GM18498 (cell line): ENCODE measurements around the gene MAP3K5.

ENCODE experiments used
- ATAC-seq: cut with Tn5 transposase; IDR thresholded peaks from one replicate; pipeline ENCODE4 v1.9.1; 2021; ENCODE audit warnings: mild to moderate bottlenecking, moderate library complexity; ENCODE audit not compliant: unreplicated experiment

MAP3K5 gene

DNA sequence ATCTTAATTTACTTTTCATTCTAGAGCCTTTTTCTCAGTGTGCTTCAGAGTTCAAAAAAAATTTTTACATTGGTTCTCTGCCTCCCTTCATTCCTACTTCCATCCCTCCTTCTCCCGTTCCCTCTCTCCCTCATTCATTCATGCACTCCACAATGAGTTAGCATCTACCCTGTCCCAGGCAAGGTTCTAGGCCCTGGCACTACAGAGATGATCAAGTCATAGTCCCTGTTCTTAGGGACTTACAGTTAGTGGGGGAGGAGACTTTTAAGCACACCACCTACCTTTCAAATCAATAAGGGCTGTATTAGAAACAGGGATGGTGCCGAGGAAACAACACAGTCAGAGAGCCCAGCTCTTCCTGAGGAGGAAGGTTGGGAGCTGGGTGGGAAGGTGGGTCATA, 40.3 kb downstream of the MAP3K5 start:
- ATAC-seq = peak; percentile 3

DNA sequence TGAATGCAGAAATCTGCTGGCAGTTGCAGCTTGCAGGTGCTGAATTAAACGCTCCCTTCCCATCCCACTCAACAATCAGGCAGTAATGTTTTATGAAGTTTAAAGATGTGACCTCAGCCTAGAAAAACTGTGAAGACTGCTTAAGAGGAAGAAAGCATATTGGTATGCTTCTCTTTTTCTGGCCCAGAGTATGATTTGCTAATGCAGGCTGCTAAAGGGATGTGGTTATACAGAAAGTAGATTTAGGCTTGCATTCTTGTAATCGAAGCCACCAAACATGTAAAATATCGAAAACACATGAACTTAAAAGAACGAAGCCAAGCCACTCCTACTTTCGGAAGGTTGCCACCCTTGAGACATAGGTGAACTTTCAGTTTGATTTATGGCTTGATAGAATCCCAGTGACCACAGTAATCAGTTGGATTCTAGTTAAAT, 40.7 kb downstream of the MAP3K5 start:
- ATAC-seq = peak; percentile 89

DNA sequence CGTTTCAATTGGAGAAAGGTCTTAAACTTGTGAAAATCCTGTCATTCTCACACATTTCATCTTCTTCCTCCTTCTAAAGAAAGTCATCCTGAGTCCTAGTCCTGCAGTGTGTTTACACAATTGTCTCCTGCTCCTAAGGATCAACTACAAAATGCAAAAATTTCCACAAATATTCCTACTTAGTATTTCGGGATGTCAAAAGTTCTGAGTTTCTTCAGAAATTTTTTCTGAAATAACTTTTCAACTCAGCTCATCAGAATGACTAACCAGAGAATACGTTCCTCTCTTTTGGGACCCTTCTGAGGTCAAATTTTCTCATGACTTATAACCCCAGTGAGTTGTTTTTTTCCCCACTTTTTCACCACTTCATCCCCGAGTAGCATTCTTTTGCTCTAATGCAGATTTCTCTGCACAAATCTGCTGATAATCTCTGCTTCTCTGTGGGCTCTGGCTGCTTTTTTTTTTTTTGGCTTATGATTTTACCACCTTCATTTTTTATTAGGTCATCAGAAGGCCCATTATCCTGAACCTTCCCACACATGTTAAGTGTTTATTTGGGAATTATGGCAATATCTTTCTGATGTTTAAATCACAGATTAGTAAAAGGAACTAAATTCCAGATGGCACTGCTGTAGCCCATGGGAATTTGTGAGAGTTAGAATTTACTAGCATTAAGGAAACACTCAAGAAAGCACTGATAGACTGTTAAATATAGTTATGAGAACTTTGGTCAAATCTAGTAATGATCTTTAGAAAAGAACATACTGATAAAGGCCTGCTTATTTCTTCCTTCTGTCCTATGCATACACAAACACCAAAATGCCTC, 41.4 kb downstream of the MAP3K5 start:
- ATAC-seq = peak; percentile 19

DNA sequence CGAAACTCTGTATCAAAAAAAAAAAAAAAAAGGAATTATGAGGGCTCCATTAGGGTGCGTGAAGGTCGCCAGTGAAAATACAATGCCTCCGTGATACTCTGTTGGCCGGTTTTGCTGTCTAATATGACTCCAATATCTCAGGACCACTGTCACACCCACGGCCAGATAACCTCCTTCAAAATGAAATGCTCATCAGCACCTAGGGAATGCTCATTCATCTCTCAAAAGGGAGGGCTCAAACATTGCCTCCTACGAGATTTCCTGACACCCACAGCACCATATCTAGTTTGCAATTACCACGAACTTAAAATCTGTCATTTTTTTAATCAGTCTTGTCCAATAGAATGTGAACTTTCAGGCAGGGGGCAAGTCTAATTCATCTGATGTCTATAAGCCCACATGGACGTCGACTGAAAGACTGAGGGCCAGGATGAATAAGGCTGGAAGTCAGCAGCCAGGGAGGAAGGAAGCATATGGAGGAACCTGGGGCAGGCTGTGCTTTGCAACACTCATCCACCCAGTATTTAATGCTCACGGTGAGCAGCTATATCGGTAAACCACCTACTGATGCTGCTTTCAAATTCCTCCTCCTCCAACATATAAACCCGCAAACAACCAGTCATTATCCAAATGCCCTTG, 42.8 kb downstream of the MAP3K5 start:
- no peak for ATAC-seq

DNA sequence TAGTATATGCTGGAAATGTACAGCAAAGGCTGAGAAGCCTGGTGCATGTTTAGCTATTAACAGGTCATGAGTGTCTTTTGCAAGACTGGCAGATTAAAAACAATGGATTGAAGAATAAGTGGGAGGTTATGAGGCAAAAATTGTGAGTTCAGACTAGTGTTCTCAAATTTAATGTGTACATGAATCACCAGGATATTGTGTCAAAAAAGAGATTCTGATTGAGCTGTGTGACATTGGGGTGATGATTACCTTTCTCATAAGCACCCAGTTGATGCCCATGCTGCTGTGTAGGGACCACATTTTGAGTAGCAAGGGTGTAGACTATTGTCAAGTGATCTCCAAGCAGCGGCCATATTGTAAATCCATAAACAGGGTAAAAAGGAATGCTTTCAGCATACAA, 44.8 kb downstream of the MAP3K5 start:
- ATAC-seq = no peak

DNA sequence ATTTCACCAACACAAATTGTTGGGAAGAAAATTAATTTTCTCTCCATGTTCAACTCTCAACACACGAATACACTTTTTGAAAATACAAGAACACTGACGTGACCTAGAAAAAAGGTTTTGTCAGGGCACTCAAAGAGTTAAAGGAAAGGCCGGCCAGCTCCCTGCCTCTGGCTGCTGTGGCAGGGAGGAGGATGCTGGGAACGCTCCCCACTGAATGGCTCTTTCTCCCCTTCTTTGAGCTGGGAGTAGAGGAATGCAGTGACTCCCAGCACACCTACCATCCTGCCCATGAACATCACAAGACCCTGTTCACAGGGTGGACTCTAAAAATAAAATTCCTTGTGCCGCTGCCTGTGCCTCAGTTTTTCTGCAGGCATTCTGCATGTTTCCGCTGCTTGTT, 47.0 kb downstream of the MAP3K5 start:
- no peak for ATAC-seq

DNA sequence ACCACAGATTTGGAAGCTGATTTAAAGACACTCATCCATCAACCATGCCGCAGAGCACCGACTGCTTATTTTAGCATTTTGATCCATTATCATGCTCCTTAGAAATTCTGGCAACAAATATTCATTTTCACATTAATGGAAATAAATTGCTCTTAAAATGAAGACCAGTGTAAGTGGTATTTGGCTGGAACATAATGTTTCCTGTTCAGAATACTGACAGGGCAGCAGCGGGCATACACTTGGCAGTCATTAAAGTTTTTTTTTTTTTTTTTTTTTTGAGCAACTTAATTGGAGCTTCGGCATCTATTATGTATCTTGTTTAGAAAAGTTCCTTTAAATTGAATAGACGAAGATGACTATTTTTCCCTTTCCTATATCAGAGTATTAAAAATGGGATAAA, 47.4 kb downstream of the MAP3K5 start:
- no peak for ATAC-seq

DNA sequence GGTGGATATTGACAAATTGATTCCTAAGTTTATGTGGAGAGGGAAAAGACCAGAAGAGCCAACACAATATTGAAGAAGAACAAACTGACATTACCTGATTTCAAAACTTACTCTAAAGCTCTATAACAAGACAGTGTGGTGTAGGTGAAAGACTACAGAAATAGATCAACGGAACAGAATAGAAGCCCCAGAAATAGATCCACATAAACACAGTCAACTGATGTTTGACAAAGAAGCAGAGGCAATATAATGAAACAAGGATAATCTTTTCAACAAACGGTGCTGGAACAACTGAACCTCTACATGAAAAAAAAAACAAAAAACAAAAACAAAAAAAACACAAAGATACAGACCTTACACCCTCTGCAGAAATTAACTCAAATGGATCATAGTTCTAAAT, 50.2 kb downstream of the MAP3K5 start:
- ATAC-seq = no peak

DNA sequence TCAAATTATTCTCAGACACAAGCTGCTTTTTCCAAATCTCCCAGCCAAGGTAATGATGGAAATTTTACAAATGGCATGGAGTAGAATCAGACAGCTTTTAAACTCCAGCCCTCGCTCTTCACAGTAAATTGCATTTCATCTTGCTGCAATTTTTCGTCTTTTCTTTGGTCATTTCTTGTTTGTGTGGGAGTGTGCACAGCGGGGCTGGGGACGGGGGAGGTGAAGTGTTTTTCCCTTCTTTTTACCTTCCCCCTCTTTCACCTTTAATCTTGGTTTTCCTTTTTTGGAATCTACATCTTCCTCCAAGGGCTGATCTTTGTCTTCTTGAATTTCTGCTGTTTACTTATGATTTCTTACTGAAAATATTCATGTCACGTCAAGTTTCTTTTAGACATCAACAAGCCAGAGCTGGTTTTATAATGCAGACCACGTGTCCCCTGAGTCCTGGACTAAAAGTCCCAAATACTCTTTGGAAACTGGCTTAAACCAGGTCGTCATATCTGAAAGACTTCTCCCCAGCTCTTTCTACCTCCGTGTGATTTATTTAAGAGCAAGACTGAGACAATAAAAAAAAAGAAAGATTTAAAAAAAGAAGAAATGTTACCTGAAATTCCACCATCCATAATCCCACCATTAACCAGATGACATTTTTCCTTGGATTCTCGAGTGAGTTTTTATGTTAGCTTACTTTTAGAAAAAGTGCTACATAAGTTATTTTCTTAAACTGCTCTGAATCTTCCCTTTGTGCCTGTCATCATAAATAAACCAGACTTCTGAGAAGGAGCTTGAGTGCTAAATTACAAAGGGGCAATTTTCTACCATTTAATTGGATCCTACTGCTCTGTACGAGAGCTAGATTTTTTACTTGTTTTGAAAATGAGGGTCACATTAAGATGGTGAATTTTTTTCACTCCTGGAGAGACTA, 52.0 kb downstream of the MAP3K5 start:
- no peak for ATAC-seq

DNA sequence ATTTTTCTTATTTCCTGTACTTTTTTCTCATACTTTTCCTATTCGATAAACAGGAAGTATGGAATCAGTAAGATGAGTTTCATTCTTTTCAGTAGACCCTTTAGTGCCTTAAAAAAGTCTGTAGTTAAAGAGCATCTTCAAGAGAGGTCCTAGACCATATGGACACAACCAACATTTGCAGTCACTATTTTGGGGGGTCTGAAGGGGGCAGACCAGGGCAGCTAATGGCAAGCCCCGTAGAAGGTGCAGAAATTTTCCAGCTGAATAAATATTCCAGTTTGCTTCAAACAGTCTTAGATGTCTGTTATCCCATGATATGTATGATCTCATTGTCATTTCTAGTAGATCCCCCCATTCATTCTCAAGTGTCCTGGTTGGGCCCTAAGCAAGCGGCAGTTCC, 52.8 kb downstream of the MAP3K5 start:
- ATAC-seq = no peak

DNA sequence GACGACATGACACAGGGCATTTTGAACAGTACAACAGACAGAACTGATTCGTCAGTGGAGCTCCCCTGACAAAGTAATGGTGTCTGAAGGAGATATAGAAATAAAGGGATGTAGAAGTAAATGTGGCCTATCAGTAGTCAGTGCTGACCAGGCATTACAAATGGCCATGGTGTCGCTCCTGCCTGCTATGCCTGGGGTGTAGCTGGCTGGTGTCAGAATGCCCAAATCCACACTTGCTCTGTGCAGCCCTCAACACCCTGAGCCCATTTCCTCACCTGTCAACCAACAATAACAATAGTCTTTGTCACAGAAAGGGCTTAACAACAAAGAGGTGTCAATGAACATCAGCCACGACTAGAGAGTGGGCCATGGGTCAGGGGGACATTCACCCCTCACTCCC, 53.2 kb downstream of the MAP3K5 start:
- no peak for ATAC-seq

DNA sequence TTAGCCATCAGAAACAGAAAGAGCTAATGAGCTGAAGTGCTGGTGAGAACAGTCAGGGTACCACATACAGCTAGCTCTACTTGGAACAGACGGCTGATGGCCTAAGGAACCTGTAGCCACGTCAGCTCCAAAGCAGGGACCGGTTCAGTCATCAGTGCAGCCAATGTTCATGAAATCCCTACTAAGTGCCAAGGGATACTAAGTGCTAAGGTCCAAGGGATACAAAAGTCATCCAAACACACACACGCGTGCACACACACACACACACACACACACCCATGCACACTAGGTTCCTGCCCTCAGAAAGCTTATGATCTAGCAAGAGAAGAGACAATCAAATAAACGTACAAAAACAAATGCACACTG, 53.6 kb downstream of the MAP3K5 start:
- ATAC-seq = no peak

DNA sequence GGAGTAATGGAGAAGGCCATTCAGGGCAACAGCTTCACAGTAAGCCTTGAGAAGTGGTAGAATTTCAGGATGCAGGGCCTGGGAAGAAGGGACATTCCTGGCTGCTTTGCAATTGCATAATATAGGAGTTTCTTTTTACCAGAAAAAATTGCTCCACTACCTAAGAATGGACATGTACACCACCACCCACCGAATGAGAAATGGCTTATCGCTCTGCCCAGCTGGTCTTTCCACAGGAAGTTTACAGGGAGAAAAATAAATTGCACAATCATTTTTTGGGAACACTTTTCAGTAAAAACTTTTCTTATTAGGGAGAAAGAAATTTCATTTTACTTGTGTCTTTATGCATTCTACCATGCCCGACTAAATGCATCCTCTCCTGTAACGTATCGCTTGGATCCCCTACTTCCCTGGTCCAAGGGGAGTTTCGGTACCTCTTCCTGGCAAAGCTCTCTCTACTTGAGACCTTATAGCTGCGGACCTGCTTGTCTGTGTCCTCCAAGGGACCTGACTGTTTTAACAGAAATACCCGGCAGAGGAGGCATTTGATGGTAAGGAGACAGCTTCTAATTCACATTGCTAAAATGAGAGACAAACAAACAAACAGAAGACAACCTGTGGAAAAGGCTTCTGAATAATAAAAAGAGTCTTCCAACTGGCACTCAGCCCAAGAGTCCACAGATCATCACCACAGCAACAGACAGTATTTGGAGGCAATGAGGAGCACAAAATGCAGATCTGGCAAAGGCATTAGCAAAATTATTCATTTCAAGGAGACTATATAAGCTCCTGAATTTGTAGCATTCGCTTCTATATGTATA, 54.2 kb downstream of the MAP3K5 start:
- no peak for ATAC-seq

DNA sequence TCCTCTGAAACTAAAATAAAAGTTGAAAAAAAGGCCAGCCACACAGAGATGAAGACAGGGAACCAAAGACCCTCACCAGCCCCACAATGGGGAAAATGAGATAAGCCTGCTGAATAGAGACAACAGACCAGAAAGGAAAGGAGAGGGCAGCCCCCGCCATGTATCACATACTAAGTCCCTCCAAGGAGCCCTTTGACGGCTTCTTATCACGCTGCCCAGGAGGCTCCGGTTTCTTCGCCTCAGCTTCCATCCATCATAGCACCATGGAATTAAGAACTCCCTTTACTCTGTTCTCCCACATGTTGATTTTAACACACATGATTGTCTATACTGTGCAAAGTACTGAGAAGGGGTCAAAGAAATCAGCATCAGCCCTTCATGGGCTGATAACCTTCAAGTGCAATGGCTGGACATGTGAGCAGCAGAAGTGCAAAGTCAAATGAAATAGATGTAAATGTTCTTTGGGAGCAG, 54.9 kb downstream of the MAP3K5 start:
- no peak for ATAC-seq

DNA sequence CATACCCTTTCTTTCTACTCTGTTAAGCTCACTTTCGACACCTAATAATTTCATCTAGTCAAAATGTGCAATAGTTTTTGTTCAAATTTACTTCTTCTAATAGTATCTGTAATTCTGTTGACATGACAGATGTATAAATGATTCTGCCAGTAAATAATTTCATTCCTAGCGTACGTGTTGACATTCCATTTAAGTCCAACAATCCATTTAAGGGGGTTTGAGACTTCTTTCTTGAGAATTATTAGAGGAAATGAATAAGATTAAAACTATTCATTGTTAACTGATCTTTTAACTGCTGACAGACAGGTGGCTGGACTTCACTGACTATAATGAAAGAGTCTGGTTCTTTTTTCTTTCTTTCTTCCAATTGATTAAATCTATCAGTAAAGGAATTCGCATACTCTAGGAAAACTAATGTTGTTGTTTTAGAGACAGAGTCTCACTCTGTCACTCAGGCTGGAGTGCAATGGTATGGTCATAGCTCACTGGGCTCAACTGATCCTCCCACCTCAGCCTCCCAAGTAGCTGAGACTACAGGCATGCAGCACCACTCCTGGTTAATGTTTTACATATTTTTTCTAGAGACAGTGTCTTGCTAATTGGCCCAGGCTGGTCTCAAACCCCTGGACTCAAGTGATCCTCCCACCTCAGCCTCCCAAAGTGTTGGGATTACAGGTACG, 55.9 kb downstream of the MAP3K5 start:
- ATAC-seq = no peak

DNA sequence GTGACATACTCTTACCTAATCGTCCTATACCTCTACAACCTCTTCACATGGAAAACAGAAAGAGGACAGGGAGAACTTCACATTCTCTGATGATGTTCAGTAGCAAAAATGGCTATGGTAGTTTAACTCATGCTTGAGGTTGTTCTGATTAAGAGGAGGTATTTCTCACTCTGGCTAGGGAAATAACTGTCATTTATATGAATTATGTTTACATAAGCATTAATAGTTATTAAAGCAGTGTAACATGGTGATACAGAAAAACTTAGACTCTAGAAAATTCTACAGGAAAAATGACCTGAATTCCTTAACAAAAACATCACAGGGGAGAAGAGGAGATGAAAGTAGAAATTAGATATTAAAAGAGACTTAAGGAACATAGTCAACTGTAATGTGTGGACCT, 57.3 kb downstream of the MAP3K5 start:
- no peak for ATAC-seq

DNA sequence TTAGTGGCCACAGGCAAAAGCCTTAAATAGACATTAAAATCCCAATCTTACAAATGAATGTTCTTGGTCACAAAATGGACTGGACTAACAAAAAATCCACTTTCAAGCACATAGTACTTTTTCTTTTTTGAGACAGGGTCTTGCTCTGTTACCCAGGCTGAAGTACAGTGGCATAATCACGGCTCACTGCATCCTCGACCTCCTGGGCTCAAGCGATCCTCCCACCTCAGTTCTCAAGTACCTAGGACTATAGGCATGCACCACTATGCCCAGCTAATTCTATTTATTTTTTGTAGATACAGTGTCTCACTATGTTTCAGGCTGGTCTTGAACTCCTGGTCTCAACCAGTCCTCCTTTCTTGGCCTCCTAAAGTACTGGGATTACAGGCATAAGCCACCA, 59.4 kb downstream of the MAP3K5 start:
- no peak for ATAC-seq

DNA sequence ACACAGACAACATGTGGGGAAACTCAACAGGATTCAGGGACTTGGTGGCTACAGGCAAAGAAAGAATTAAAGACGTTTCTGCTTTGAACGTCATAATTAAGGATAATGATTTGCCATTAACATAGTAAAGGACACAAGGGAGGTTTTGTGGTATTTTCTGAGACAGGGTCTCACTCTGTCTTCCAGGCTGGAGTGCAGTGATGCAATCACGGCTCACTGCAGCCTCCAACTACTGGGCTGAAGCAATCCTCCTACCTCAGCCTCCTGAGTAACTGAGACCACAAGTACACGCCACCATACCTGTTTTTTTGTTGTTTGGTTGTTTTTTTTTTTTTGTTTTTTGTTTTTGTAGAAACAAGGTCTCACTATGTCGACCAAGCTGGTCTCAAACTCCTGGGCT, 62.4 kb downstream of the MAP3K5 start:
- ATAC-seq = no peak

DNA sequence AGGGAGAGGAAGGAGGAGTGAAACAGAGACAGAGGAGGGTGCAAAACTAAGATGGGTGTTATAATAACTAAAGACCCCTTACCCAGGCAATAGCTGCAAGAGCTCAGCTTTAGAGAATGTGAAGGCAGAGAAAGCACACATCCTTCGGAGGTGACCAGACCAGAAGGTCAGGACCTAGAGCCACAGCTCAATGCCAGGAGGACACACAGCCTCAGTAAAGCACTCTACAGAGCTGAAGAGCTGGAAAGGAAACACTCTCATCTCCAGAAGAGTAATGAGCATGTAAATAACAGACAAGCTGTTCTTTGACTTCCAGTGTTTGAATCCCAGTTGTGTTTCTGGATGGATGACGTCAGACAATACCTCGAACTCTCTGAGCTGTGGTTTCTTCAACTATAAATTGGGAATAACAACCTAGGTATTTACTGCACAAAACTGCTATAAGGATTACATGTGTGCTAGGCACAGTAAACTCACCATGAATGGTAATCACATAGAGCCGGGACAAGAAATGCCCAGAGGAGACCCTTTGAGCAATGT, 63.2 kb downstream of the MAP3K5 start:
- ATAC-seq = no peak
